Measurements from ENCODE around the gene MYOM3.

MYOM3 gene

DNA sequence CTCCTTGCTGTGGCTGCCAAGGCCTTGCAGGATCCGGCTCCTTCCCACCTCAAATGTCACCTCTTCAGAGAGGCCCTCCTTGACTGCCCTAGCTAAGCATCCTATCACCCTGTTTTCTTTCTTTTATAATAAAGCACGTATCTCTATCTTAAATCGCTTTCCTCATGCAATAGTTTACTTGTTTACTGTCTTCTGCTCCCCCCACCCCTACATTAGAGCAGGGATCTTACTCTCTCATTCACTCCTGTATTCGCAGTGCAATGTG lies 36.4 kb downstream of the MYOM3 start:
- TF ChIP-seq, protein P1, sequence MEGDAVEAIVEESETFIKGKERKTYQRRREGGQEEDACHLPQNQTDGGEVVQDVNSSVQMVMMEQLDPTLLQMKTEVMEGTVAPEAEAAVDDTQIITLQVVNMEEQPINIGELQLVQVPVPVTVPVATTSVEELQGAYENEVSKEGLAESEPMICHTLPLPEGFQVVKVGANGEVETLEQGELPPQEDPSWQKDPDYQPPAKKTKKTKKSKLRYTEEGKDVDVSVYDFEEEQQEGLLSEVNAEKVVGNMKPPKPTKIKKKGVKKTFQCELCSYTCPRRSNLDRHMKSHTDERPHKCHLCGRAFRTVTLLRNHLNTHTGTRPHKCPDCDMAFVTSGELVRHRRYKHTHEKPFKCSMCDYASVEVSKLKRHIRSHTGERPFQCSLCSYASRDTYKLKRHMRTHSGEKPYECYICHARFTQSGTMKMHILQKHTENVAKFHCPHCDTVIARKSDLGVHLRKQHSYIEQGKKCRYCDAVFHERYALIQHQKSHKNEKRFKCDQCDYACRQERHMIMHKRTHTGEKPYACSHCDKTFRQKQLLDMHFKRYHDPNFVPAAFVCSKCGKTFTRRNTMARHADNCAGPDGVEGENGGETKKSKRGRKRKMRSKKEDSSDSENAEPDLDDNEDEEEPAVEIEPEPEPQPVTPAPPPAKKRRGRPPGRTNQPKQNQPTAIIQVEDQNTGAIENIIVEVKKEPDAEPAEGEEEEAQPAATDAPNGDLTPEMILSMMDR (conservative IDR thresholded peaks at IDR 0.05; ENCODE audit: low read depth, low read length), result no peak
- H3K4me3 ChIP-seq (ENCODE audit: low read depth, low read length), result no peak overlapping the region
- DNase-seq (ENCODE audit: low read depth), result no peak

GRCh38 chr1:24074817-24075589 lies 36.9 kb downstream of the MYOM3 start:
- TF ChIP-seq, protein P1 (conservative IDR thresholded peaks at IDR 0.05; ENCODE audit: low read depth, low read length), result no peak
- H3K4me3 ChIP-seq (ENCODE audit: low read depth, low read length), result no peak overlapping the region
- DNase-seq (ENCODE audit: low read depth), result no peak

DNA sequence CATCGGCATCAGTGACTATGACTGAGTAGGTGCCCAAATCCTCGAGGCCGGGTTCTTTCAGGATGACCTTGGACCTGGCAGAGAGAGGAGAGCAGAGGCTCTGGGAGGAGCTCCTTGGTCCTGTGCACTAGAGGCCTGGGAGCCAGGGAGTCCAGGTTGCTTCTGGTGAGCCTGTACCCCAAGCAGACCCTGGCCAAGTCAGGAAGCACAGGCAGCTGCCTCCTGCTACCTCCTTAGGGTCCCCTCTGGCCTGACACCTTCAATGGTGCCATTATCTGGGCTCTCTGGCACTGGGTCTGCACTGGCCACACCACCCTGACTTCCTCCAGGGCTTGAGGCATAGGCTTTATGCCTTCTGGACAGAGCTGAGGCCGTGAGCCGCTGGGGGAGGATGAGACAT lies 37.7 kb downstream of the MYOM3 start:
- no peak for DNase-seq (ENCODE audit: low read depth)
- no peak overlapping the region for H3K4me3 ChIP-seq (ENCODE audit: low read depth, low read length)
- TF ChIP-seq, protein P1 (conservative IDR thresholded peaks at IDR 0.05; ENCODE audit: low read depth, low read length), result no peak

- H3K4me3 ChIP-seq (ENCODE audit: low read depth, low read length), result no peak overlapping the region
- DNase-seq (ENCODE audit: low read depth), result no peak
- TF ChIP-seq, protein P1 (conservative IDR thresholded peaks at IDR 0.05; ENCODE audit: low read depth, low read length), result no peak
Measured at GRCh38 chr1:24071941-24072340, 40.0 kb downstream of the MYOM3 start.

DNA sequence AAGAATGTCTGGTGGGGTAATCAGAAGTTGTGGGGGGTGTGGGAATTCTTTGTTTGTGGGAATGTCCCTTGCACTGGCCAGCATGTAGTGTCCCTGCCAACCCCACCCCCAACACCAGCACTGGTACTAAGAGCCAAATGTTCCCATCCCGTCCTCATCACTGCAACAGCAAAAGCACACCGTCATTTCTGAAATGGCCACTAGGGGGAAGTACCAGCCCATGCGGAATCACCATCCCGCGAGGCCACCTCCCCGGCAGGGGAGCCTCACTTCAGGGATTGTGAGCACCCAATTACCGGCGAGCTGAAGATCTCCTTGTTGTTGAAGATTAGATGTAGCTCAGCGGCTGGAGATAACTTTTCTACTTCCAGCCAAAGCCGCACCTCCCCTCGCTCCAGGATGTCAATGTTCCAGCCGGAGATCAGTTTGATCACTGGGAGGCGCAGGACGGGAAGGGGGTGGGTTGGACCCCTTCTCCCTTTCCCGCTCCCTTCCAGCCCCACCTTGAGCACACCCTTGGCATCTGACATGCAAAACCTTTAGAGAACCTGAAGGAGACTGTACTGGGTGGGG lies 41.0 kb downstream of the MYOM3 start:
- DNase-seq (ENCODE audit: low read depth), result peak; percentile 85
- TF ChIP-seq, protein P1 (conservative IDR thresholded peaks at IDR 0.05; ENCODE audit: low read depth, low read length), result peak; percentile 92
- no peak overlapping the region for H3K4me3 ChIP-seq (ENCODE audit: low read depth, low read length)

DNA sequence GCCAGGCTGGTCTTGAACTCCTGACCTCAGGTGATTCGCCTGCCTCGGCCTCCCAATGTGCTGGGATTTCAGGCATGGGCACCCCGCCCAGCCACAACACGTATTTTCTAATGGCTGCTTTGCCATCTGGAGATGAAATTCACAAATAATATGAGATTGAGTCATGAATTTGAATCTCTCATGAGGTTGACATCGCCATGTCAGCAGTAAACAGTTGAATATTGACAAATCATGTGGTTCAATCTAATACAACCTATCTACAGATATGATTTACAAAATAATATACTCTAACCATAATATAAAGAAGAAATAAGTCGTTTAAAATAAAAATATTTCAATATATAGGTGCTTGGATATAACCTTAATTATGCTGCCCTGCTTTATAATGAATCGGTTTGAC lies 42.1 kb downstream of the MYOM3 start:
- TF ChIP-seq, protein P1 (conservative IDR thresholded peaks at IDR 0.05; ENCODE audit: low read depth, low read length), result no peak
- no peak overlapping the region for H3K4me3 ChIP-seq (ENCODE audit: low read depth, low read length)
- no peak for DNase-seq (ENCODE audit: low read depth)

DNA sequence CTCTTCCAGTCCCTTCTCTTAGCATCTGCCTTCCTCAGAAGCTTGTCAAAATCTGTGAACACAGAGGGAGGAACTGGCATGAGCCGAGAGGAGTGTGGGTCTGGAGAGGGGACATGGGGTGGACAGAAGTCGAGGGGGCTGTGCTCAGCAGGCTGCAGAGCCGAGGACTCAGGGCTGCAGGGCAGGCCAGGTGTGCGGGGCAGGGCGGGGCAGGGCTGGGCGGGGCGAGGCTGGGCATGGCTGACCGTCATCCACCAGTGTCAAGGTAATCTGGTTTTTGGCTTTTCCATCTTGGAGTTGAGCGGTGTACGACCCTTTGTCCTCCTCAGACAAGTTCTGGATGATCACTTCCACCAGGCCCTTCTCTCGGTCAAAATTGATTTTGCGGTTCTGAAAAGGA lies 44.0 kb downstream of the MYOM3 start:
- DNase-seq (ENCODE audit: low read depth), result no peak
- TF ChIP-seq, protein P1 (conservative IDR thresholded peaks at IDR 0.05; ENCODE audit: low read depth, low read length), result no peak
- no peak overlapping the region for H3K4me3 ChIP-seq (ENCODE audit: low read depth, low read length)
